ENCODE results near the gene SPTBN2. TPM values are rescaled to one million over a fixed set of nuclear protein-coding genes. Genes with fewer than 3 reads are reported as not detected.
"Not testable (repeated sequence)": the region's sequence is repeated elsewhere in the genome, so short reads cannot be mapped to it uniquely, and the experiment has no call there.

The SPTBN2 gene
- total RNA-seq, 2 experiments from 2014 or later = 1.4 to 1.8 TPM

DNA sequence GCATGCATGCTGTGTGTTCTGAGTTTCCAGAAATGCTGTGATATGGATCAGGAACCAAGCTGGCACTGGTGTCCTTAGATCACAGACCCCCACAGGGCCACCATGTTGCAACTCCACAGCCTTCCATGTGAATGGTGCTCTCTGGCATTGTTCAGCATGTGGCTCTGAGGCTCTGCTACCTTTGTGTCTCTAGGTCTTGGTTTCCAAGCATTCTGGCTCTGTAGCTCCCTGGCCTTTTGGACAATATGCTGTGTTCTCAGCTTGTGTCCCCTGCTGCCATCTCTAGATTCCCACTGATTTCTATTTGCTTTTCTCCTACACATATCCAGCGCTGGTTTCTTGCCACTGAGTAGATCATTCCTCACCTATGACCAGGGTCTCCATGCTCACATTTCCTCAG lies 3.9 kb downstream of the SPTBN2 start:
- Mint-ChIP-seq H3K27me3 (peaks cover 56% of the 10 kb centered on the region), H3K4me3 (no peak overlapping the region), H3K4me1 (ENCODE audit: low read depth) (peaks cover 13% of the 10 kb centered on the region), H3K9me3 (no peaks in the 10 kb centered on the region), H3K27ac (no peak overlapping the region), H3K36me3 (ENCODE audit: low read depth) (no peaks in the 10 kb centered on the region)
- CTCF ChIA-PET = interaction anchor here (1.1 to 2.6 kb wide), 5 partner anchors 11 to 109 kb away, joined by 3 to 9 read pairs (median 4); no protein-coding TSS in a partner anchor
- ATAC-seq = no peak
- intact Hi-C loops (cut with micrococcal nuclease) = no loop called here
- POLR2A ChIA-PET = interaction anchor here (1.1 to 1.3 kb wide), 2 partner anchors 9 to 117 kb away, joined by 3 to 4 read pairs; no protein-coding TSS in a partner anchor
- DNase-seq = no peak
- TF ChIP-seq, protein P1, sequence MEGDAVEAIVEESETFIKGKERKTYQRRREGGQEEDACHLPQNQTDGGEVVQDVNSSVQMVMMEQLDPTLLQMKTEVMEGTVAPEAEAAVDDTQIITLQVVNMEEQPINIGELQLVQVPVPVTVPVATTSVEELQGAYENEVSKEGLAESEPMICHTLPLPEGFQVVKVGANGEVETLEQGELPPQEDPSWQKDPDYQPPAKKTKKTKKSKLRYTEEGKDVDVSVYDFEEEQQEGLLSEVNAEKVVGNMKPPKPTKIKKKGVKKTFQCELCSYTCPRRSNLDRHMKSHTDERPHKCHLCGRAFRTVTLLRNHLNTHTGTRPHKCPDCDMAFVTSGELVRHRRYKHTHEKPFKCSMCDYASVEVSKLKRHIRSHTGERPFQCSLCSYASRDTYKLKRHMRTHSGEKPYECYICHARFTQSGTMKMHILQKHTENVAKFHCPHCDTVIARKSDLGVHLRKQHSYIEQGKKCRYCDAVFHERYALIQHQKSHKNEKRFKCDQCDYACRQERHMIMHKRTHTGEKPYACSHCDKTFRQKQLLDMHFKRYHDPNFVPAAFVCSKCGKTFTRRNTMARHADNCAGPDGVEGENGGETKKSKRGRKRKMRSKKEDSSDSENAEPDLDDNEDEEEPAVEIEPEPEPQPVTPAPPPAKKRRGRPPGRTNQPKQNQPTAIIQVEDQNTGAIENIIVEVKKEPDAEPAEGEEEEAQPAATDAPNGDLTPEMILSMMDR (IDR thresholded peaks at IDR 0.05) = no peak

DNA sequence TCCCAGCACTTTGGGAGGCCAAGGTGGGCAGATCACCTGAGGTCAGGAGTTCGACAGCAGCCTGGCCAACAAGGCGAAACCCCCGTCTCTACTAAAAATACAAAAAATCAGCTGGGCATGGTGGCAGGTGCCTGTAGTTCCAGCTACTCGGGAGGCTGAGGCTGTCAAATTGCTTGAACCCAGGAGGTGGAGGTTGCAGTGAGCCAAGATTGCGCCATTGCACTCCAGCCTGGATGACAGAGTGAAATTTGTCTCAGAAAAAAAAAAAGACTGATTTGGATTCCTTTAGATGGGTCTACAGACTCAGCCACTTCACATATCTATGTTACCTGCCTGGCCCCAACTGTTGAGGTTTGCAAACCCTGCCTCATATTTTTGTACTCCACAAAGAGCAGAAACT lies 4.8 kb downstream of the SPTBN2 start:
- CTCF ChIA-PET = interaction anchor here (0.7 to 2.6 kb wide), 4 partner anchors 11 to 286 kb away, joined by 3 to 9 read pairs (median 6); partner anchors contain the start of gene MRPL11
- H3K4me3 Mint-ChIP-seq; intact Hi-C loops (cut with micrococcal nuclease); H3K36me3 Mint-ChIP-seq (ENCODE audit: low read depth); ATAC-seq; H3K9me3 Mint-ChIP-seq; H3K27ac Mint-ChIP-seq; DNase-seq: not testable (repeated sequence)
- Mint-ChIP-seq H3K27me3 (peaks cover 53% of the 10 kb centered on the region), H3K4me1 (ENCODE audit: low read depth) (peaks cover 16% of the 10 kb centered on the region)
- POLR2A ChIA-PET = interaction anchor here (0.8 to 1.3 kb wide), 4 partner anchors 10 to 529 kb away, joined by 3 to 4 read pairs (median 3); no protein-coding TSS in a partner anchor

DNA sequence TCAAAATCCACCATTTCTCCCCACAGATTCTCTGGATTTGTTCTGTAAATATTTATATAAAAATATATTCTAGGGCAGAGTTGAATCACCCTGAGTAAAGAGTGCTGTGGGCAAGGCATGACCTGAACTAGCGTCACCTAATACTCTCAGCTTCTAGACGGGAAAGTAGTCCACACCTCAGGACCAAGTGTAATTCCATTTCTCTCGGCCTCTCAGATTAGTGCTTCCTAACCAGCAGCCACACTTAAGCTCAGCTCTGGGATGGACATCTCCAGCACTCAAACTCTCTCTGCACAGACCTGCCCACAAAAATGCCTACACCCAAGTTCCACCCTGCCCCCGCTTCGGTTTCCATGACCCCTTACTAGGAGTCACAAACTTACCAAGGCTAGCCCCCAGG lies 5.3 kb downstream of the SPTBN2 start:
- H3K36me3 Mint-ChIP-seq (ENCODE audit: low read depth) = no peaks in the 10 kb centered on the region
- ATAC-seq (no peak), DNase-seq (no peak)
- H3K4me1 Mint-ChIP-seq (ENCODE audit: low read depth) = peaks cover 15% of the 10 kb centered on the region
- no peak overlapping the region for H3K4me3 Mint-ChIP-seq
- TF ChIP-seq, protein P1 (IDR thresholded peaks at IDR 0.05) = no peak
- H3K27me3 Mint-ChIP-seq = peaks cover 49% of the 10 kb centered on the region
- ChIA-PET POLR2A (interaction anchor here (0.6 to 1.2 kb wide), 3 partner anchors 10 to 120 kb away, joined by 3 read pairs; no protein-coding TSS in a partner anchor), CTCF (interaction anchor here (0.7 to 2.6 kb wide), 4 partner anchors 10 to 285 kb away, joined by 3 to 9 read pairs (median 6); partner anchors contain the start of gene MRPL11)
- H3K27ac Mint-ChIP-seq = no peak overlapping the region
- intact Hi-C loops (cut with micrococcal nuclease) = no loop called here
- no peaks in the 10 kb centered on the region for H3K9me3 Mint-ChIP-seq

DNA sequence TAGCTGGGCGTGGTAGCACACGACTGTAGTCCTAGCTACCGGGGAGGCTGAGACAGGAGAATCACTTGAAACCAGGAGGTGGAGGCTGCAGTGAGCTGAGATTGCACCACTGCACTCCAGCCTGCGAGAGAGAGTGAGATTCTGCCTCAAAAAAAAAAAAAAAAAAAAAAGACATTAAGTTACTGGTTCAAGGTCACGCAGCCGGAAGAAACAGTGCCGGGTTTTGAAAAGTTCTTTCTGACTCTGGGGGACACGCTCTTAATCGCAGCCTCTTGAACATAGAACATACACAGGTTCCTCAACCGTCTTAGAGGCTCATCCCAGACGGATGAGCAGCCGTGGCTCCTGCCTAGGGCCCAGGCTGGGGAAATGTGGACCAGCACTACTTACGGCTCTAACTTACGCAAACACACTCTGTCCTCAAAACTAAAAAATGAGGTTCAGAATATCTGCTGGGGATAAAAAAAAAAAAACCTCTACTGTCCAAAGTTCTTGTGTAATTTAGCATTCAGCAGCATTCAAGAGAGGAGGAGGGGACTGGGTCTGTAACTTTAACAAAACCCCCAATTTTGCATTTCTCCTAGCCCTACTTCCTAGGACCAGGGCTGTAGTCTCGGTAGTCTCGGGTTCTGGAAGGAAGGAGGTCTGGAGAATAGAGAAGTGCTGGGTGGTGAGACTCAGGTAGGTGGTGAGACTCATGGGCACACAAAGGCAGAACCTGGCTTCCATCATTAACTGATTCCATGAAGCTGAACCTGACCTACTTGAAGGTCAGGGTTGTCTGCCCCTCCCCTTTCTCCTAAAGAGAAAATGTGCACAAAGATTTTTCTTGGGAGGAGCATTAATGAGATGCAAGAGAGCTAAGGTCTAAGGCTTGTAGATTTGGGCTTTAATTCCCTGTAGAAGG lies 6.0 kb downstream of the SPTBN2 start:
- no peak for ATAC-seq
- DNase-seq = no peak
- TF ChIP-seq, protein P1 (IDR thresholded peaks at IDR 0.05) = no peak
- peaks cover 48% of the 10 kb centered on the region for H3K27me3 Mint-ChIP-seq
- CTCF ChIA-PET = interaction anchor here (0.9 kb wide), 1 partner anchor 27 kb away, joined by 4 read pairs; no protein-coding TSS in a partner anchor
- H3K36me3 Mint-ChIP-seq (ENCODE audit: low read depth) = no peaks in the 10 kb centered on the region
- H3K27ac Mint-ChIP-seq = no peak overlapping the region
- no peak overlapping the region for H3K4me3 Mint-ChIP-seq
- peaks cover 12% of the 10 kb centered on the region for H3K4me1 Mint-ChIP-seq (ENCODE audit: low read depth)
- intact Hi-C loops (cut with micrococcal nuclease) = no loop called here
- POLR2A ChIA-PET = interaction anchor here (0.6 to 1.2 kb wide), 2 partner anchors 11 to 26 kb away, joined by 3 read pairs; no protein-coding TSS in a partner anchor
- no peaks in the 10 kb centered on the region for H3K9me3 Mint-ChIP-seq

DNA sequence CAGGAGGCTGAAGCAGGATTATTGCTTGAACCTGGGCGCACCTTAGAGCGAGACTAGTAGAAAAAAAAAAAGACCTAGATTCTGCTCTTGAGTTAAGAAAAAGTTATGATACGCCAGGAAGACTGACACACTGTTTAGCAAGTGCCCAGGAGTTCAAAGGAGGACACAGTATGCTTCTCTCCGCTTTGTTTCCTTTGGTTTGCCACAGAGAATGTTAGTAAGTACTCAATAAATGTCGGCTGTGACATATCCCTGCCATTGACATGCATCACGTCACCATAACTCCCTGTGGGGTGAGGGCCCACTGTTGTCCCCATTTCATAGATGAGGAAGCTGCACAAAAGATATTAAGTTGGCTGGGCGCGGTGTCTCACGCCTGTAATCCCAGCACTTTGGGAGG lies 7.1 kb downstream of the SPTBN2 start:
- Mint-ChIP-seq H3K27ac (no peak overlapping the region), H3K27me3 (peaks cover 48% of the 10 kb centered on the region), H3K9me3 (no peaks in the 10 kb centered on the region), H3K36me3 (ENCODE audit: low read depth) (no peaks in the 10 kb centered on the region), H3K4me3 (no peak overlapping the region), H3K4me1 (ENCODE audit: low read depth) (peaks cover 8% of the 10 kb centered on the region)
- DNase-seq (no peak), ATAC-seq (no peak)
- intact Hi-C loops (cut with micrococcal nuclease) = no loop called here
- POLR2A ChIA-PET = no interaction called here
- TF ChIP-seq, protein P1 (IDR thresholded peaks at IDR 0.05) = no peak
- CTCF ChIA-PET = no interaction called here
